ENCODE results near the gene CLTCL1. TPM values are rescaled to one million over a fixed set of nuclear protein-coding genes. Genes with fewer than 3 reads are reported as not detected.

The CLTCL1 gene
- total RNA-seq, 2 donors from 2014 or later, result 12.1 to 26.2 TPM

DNA sequence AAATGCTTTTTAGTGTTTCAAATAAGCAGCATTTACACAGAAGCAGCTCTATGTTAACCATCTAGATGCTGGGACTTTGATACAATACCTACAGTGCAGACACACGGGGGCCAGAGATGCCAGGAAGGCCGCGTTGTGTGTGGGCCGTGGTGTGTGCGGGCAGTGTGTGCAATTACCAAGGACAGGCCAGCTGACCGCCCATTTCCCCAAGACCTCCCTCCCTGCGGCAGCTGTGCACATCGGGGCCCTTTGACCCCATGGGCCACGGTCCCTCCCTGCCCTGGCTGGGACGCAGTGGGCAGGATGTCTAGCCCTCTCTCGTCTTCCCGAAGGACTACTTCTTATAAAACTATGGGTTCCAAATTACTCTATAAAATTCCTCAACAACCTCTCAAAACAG lies 38.4 kb downstream of the CLTCL1 start:
- Histone ChIP-seq H3K4me1 (replicated peaks) (no peaks in the 10 kb centered on the region), H3K36me3 (no peaks in the 10 kb centered on the region), H3K4me3 (no peak overlapping the region), H3K9me3 (no peaks in the 10 kb centered on the region), H3K27me3 (replicated peaks; ENCODE audit: insufficient read depth) (no peaks in the 10 kb centered on the region), H3K27ac (no peak overlapping the region)
- intact Hi-C loops (cut with DNase I), result no loop called here
- WGBS, result 97% methylated on average over 12 of the region's 12 CpGs
- no peak for TF ChIP-seq POLR2AphosphoS5 (IDR thresholded peaks at IDR 0.05)
- no peak for TF ChIP-seq CTCF (IDR thresholded peaks at IDR 0.05)
- TF ChIP-seq POLR2A (IDR thresholded peaks at IDR 0.05), result no peak
- no peak for DNase-seq (ENCODE audit: low spot score)

DNA sequence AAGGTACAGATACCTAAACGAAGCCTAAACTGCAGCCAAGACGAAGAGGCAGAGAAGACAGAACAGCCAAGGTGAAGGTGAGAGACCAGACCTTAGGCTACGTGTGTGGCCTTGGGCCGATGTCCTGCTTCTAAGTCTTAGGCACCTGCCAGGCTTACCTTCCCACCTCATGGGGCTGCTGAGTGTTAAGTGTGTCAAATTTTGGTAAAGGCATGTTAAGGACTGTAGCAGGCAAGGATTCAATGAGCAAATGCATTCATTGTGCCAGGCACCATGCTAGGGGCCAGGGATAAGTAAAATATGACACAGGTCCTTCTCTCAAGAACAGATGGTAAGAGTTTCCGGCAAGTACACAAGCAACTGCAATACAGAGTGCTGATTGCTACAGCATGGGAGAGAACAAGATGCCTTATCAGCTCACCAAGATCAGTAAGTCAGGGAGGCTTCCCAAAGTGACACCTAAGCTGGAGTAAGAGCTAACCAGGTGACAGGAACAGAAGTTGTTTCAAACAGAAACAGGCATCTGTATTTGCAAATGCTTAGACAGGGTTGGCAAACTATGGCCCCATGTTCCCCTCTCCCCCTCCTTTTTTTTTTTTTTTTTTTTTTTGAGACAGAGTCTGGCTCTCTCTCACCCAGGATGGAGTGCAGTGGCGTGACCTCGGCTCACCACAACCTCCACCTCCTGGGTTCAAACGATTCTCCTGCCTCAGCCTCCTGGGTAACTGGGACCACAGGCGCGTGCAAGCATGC lies 46.7 kb downstream of the CLTCL1 start:
- no peaks in the 10 kb centered on the region for H3K4me1 ChIP-seq (replicated peaks)
- no peaks in the 10 kb centered on the region for H3K36me3 ChIP-seq
- no peak overlapping the region for H3K4me3 ChIP-seq
- no peak for DNase-seq (ENCODE audit: low spot score)
- H3K27me3 ChIP-seq (replicated peaks; ENCODE audit: insufficient read depth), result no peaks in the 10 kb centered on the region
- no peaks in the 10 kb centered on the region for H3K9me3 ChIP-seq
- WGBS, result 84% methylated on average over 10 of the region's 10 CpGs
- intact Hi-C loops (cut with DNase I), result no loop called here
- TF ChIP-seq POLR2A (IDR thresholded peaks at IDR 0.05) (no peak), POLR2AphosphoS5 (IDR thresholded peaks at IDR 0.05) (no peak), CTCF (IDR thresholded peaks at IDR 0.05) (no peak)
- no peak overlapping the region for H3K27ac ChIP-seq

DNA sequence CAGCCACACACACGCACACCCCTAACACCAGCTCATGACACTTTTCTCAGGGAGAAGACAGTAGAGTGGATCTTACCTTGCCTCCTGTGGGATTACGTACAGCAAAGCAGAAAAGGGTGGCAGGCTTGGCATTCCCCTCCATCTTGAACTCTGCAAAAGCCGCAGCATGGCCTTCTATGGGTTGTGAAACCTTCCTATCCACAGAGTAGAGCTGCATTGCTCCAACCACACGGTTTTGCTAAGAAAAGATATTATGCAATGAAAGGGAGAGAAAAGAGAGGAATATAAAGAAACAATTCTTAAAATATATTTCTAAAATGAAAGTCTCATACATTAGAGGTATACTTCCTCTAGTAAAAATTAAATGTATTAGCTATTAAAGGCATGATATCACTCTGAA lies 48.8 kb downstream of the CLTCL1 start:
- 89% methylated on average over 4 of the region's 4 CpGs for WGBS
- TF ChIP-seq POLR2AphosphoS5 (IDR thresholded peaks at IDR 0.05), result no peak
- TF ChIP-seq CTCF (IDR thresholded peaks at IDR 0.05), result no peak
- TF ChIP-seq POLR2A (IDR thresholded peaks at IDR 0.05), result no peak
- no peaks in the 10 kb centered on the region for H3K9me3 ChIP-seq
- no peak overlapping the region for H3K27ac ChIP-seq
- intact Hi-C loops (cut with DNase I), result no loop called here
- no peak overlapping the region for H3K4me3 ChIP-seq
- no peaks in the 10 kb centered on the region for H3K27me3 ChIP-seq (replicated peaks; ENCODE audit: insufficient read depth)
- no peak for DNase-seq (ENCODE audit: low spot score)
- no peaks in the 10 kb centered on the region for H3K36me3 ChIP-seq
- no peaks in the 10 kb centered on the region for H3K4me1 ChIP-seq (replicated peaks)

GRCh38 chr22:19241593-19241906 lies 50.0 kb downstream of the CLTCL1 start:
- no peak overlapping the region for H3K27ac ChIP-seq
- H3K4me3 ChIP-seq, result no peak overlapping the region
- intact Hi-C loops (cut with DNase I), result no loop called here
- TF ChIP-seq POLR2A (IDR thresholded peaks at IDR 0.05), result no peak
- TF ChIP-seq POLR2AphosphoS5 (IDR thresholded peaks at IDR 0.05), result no peak
- TF ChIP-seq CTCF (IDR thresholded peaks at IDR 0.05), result no peak
- H3K27me3 ChIP-seq (replicated peaks; ENCODE audit: insufficient read depth), result no peaks in the 10 kb centered on the region
- 96% methylated on average over 6 of the region's 6 CpGs for WGBS
- H3K4me1 ChIP-seq (replicated peaks), result no peaks in the 10 kb centered on the region
- DNase-seq (ENCODE audit: low spot score), result no peak
- H3K36me3 ChIP-seq, result no peaks in the 10 kb centered on the region
- H3K9me3 ChIP-seq, result no peaks in the 10 kb centered on the region

Data from prostate gland (tissue), 2 donors.